HepG2 (cell line): ENCODE measurements around the gene MTOR. TPM values are rescaled to one million over a fixed set of nuclear protein-coding genes. Genes with fewer than 3 reads are reported as not detected.

Source experiments
- DR1 ChIP-seq: sonication (generic); formaldehyde crosslinking; IDR thresholded peaks from 2 replicates; pipeline ENCODE4 v1.8.0; 2021; ENCODE audit warnings: mild to moderate bottlenecking, missing genetic modification reagents, inconsistent platforms
- HNRNPL ChIP-seq: fragments of 200-400 bp; formaldehyde crosslinking; IDR thresholded peaks from 2 replicates; pipeline ENCODE4 v1.6.1; 2017; ENCODE audit warnings: mild to moderate bottlenecking, low read depth, low read length
- NFKBIZ ChIP-seq: IDR thresholded peaks from 2 replicates; pipeline ENCODE4 v1.6.1; 2018; ENCODE audit warnings: missing genetic modification reagents, missing compliant biosample characterization
- SRY ChIP-seq: sonication (generic); formaldehyde crosslinking; IDR thresholded peaks from 2 replicates; pipeline ENCODE4 v1.8.0; 2022; ENCODE audit warnings: mild to moderate bottlenecking, missing genetic modification reagents
- TARDBP ChIP-seq: sonication (generic); formaldehyde crosslinking; IDR thresholded peaks from 2 replicates; pipeline ENCODE4 v1.8.0; 2022; ENCODE audit warnings: mild to moderate bottlenecking, missing genetic modification reagents
- TERF1 ChIP-seq: sonication (generic); formaldehyde crosslinking; IDR thresholded peaks from 2 replicates; pipeline ENCODE4 v1.8.0; 2022; ENCODE audit warnings: mild to moderate bottlenecking, missing genetic modification reagents, moderate library complexity
- ZC3H4 ChIP-seq: sonication (generic); formaldehyde crosslinking; IDR thresholded peaks from 2 replicates; pipeline ENCODE4 v1.4.0; 2020; ENCODE audit warnings: missing genetic modification reagents, borderline replicate concordance
- ZFX ChIP-seq: sonication (generic); formaldehyde crosslinking; IDR thresholded peaks from 2 replicates; pipeline ENCODE4 v1.4.0; 2020; ENCODE audit warnings: mild to moderate bottlenecking, low read depth, missing genetic modification reagents, moderate library complexity
- ZNF124 ChIP-seq: sonication (generic); formaldehyde crosslinking; IDR thresholded peaks from 2 replicates; pipeline ENCODE4 v1.4.0; 2020; ENCODE audit warnings: missing genetic modification reagents
- ZNF24 ChIP-seq: fragments of 450-650 bp; IDR thresholded peaks from 2 replicates; pipeline ENCODE4 v1.6.1; 2017; ENCODE audit warnings: antibody characterized with exemption, mild to moderate bottlenecking
- ZNF496 ChIP-seq: sonication (generic); formaldehyde crosslinking; IDR thresholded peaks from 2 replicates; pipeline ENCODE4 v1.8.1; 2023; ENCODE audit warnings: mild to moderate bottlenecking, moderate library complexity, missing genetic modification reagents; ENCODE audit not compliant: insufficient replicate concordance
- ZNF614 ChIP-seq: IDR thresholded peaks from 2 replicates; pipeline ENCODE4 v1.6.1; 2018; ENCODE audit warnings: missing biosample characterization, missing genetic modification reagents, inconsistent platforms, borderline replicate concordance
- ZNF788 ChIP-seq: sonication (generic); formaldehyde crosslinking; IDR thresholded peaks from 2 replicates; pipeline ENCODE4 v1.5.0; 2020; ENCODE audit warnings: mild to moderate bottlenecking, missing genetic modification reagents, borderline replicate concordance
- ZSCAN29 ChIP-seq: sonication (generic); formaldehyde crosslinking; conservative IDR thresholded peaks from 2 replicates; pipeline ENCODE4 v1.4.0; 2020; ENCODE audit warnings: mild to moderate bottlenecking, missing genetic modification reagents
- ZSCAN5A ChIP-seq: sonication (generic); formaldehyde crosslinking; IDR thresholded peaks from 2 replicates; pipeline ENCODE4 v1.8.0; 2022; ENCODE audit warnings: mild to moderate bottlenecking, missing genetic modification reagents, borderline replicate concordance
- polyA plus RNA-seq, 8 experiments: library from polyadenylated mRNA; depleted of rRNA in 3 of 8; stranded (reverse) in 7 of 8; unstranded in 1 of 8; fragments of >200 nt; fragmentation: Illumina TruSeq in 4 of 8; extraction: Trizol in 4 of 8; gene quantifications; 2 replicates each; pipeline versions ENCODE4 v1.2.1 to v1.2.3, GENCODE V29; 2011 to 2016; ENCODE audit warnings: low read depth in 4 of 8, missing spikeins in 1 of 8, mixed read lengths in 1 of 8; ENCODE audit not compliant: insufficient read depth in 1 of 8
- total RNA-seq, 5 experiments: library from RNA; depleted of rRNA; stranded (reverse); fragments of >200 nt; fragmentation: Illumina TruSeq; extraction: Trizol; gene quantifications; 2 replicates each; pipeline ENCODE4 v1.2.3, GENCODE V29; 2016; ENCODE audit warnings: low read depth in 1 of 5
- TF ChIP-seq, protein P1 (sequence below): sonication (generic); formaldehyde crosslinking; IDR thresholded peaks from 2 replicates; pipeline ENCODE4 v1.5.0; 2020; ENCODE audit warnings: mild to moderate bottlenecking, missing genetic modification reagents, borderline replicate concordance
- TF ChIP-seq, protein P2 (sequence below): sonication (generic); formaldehyde crosslinking; IDR thresholded peaks from 2 replicates; pipeline ENCODE4 v1.8.1; 2023; ENCODE audit warnings: mild to moderate bottlenecking, missing genetic modification reagents

The MTOR gene
- total and polyA plus RNA-seq, 2 of the 13 experiments (the other 11 are each of a cell fraction or from before 2014, with no cell fraction given), result 24.6 to 34.6 TPM

DNA sequence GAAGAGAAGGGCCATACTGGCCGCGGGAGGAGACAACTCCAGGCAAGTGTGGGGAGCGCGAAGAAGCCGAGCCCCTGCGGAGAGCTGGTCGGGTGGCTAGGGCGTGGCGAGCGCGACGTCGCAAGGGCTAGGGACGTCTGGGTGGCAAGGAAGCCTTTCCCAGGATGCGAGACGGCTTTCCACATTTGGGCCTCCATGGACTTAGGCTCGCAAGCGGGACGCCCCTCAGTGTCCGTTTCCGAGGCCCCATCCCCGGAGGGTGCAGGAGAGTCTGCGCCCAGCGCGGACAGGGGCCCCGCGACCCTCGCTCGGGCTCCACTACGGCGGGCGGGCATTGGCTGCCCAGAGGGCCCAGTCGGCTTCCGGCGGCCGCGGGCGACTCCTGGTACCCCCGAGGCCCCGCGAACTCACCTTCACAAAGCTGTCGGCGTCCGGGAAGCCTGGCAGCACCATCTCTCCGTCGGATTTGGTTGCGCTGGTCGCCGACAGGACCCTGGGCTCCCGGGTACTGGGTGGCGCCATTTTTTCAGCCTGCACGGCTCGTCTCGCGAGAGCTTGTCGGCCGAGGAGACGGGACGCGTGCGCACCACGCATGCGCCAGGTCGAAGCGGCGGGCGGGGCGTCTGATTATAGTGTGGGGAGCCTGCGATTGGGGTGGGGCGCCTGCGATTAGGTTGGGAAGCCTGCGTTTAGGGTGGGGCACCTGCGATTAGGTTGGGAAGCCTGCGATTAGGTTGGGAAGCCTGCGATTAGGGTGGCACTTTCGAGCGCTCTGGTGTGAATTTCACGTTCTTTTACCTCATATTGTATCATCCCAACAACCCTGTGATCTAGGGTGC is 162.8 kb downstream of the MTOR start, which contains the start of gene EXOSC10 (continued):
- peak; percentile 90 for TF ChIP-seq ZFX (CRISPR knock-in tag)
- TF ChIP-seq DR1 (CRISPR knock-in tag), result peak; percentile 75; the same call in 1 of the 2 replicates
- no peak for TF ChIP-seq ZNF24
- TF ChIP-seq ZSCAN5A (CRISPR knock-in tag), result no peak
- TF ChIP-seq, protein P1, sequence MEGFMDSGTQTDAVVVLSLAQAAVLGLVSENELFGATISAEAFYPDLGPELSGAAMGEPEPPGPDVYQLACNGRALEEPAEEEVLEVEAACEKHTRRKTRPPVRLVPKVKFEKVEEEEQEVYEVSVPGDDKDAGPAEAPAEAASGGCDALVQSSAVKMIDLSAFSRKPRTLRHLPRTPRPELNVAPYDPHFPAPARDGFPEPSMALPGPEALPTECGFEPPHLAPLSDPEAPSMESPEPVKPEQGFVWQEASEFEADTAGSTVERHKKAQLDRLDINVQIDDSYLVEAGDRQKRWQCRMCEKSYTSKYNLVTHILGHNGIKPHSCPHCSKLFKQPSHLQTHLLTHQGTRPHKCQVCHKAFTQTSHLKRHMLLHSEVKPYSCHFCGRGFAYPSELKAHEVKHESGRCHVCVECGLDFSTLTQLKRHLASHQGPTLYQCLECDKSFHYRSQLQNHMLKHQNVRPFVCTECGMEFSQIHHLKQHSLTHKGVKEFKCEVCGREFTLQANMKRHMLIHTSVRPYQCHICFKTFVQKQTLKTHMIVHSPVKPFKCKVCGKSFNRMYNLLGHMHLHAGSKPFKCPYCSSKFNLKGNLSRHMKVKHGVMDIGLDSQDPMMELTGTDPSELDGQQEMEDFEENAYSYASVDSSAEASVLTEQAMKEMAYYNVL, result no peak; the same call in 1 of the 2 replicates
- TF ChIP-seq ZNF788 (CRISPR knock-in tag), result no peak
- no peak for TF ChIP-seq ZNF614 (CRISPR knock-in tag)
- peak; percentile 62; the same call in 1 of the 2 replicates for TF ChIP-seq SRY (CRISPR knock-in tag)
- 0 out of 2 replicates have a peak, but pooled peaks have one; percentile 26 for TF ChIP-seq ZSCAN29 (CRISPR knock-in tag)
- peak; percentile 29; the same call in 1 of the 2 replicates for TF ChIP-seq NFKBIZ
- TF ChIP-seq ZC3H4 (CRISPR knock-in tag), result no peak
- TF ChIP-seq, protein P2, sequence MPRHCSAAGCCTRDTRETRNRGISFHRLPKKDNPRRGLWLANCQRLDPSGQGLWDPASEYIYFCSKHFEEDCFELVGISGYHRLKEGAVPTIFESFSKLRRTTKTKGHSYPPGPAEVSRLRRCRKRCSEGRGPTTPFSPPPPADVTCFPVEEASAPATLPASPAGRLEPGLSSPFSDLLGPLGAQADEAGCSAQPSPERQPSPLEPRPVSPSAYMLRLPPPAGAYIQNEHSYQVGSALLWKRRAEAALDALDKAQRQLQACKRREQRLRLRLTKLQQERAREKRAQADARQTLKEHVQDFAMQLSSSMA, result no peak
- peak; percentile 53; the same call in 1 of the 2 replicates for TF ChIP-seq ZNF124 (CRISPR knock-in tag)
- no peak for TF ChIP-seq TARDBP (CRISPR knock-in tag)
- 0 out of 2 replicates have a peak, but pooled peaks have one; percentile 27 for TF ChIP-seq HNRNPL
- no peak for TF ChIP-seq TERF1
- no peak for TF ChIP-seq ZNF496 (CRISPR knock-in tag)
